ENCODE data around the gene NRXN3. TPM values are rescaled to one million over a fixed set of nuclear protein-coding genes. Genes with fewer than 3 reads are reported as not detected.

Gene NRXN3
- total and polyA plus RNA-seq, 2 experiments from 2014 or later: 5.7 to 7.1 TPM

DNA sequence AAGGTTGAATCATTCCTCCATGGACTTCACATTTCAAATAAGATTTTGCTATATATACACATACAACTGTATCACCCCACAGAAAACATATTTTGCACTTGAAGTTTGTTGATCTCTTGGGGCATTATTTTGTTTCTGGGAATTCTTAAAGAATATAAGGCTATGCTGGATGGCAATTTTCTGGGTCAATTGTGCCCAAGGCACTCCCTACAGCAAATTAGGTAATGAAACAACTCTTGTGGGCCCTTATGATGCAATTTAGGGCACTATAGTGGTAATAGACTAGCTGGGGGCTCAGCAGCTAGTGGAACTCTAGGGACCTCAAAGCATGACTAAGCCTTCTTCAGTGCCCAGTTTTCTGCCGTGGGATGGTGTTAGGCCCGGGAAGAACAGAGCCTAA, 444.4 kb downstream of the NRXN3 start:
- no peak overlapping the region for H3K27ac ChIP-seq
- no peak for DNase-seq (ENCODE audit: low spot score)
- no peak overlapping the region for H2AFZ ChIP-seq
- H3K9me2 ChIP-seq (replicated peaks; ENCODE audit: insufficient read depth): no peaks in the 10 kb centered on the region
- H3K27me3 ChIP-seq: no peaks in the 10 kb centered on the region
- no peaks in the 10 kb centered on the region for H3K9me3 ChIP-seq (ENCODE audit: low read depth)
- no peaks in the 10 kb centered on the region for H4K20me1 ChIP-seq (ENCODE audit: insufficient read depth, poor library complexity, severe bottlenecking)
- WGBS (ENCODE audit: low lambda C conversion rate, missing lambda C conversion rate): 90% methylated on average over 2 of the region's 2 CpGs
- H3K36me3 ChIP-seq (replicated peaks; ENCODE audit: insufficient read depth, low read depth): no peaks in the 10 kb centered on the region
- H3K4me1 ChIP-seq (ENCODE audit: insufficient read depth): no peaks in the 10 kb centered on the region
- TF ChIP-seq, protein P1, sequence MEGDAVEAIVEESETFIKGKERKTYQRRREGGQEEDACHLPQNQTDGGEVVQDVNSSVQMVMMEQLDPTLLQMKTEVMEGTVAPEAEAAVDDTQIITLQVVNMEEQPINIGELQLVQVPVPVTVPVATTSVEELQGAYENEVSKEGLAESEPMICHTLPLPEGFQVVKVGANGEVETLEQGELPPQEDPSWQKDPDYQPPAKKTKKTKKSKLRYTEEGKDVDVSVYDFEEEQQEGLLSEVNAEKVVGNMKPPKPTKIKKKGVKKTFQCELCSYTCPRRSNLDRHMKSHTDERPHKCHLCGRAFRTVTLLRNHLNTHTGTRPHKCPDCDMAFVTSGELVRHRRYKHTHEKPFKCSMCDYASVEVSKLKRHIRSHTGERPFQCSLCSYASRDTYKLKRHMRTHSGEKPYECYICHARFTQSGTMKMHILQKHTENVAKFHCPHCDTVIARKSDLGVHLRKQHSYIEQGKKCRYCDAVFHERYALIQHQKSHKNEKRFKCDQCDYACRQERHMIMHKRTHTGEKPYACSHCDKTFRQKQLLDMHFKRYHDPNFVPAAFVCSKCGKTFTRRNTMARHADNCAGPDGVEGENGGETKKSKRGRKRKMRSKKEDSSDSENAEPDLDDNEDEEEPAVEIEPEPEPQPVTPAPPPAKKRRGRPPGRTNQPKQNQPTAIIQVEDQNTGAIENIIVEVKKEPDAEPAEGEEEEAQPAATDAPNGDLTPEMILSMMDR (IDR thresholded peaks at IDR 0.05; ENCODE audit: poor library complexity): no peak
- TF ChIP-seq EZH2 (IDR thresholded peaks at IDR 0.05; ENCODE audit: borderline replicate concordance) (no peak), EZH2phosphoT487 (IDR thresholded peaks at IDR 0.05; ENCODE audit: low read depth, severe bottlenecking, unreplicated experiment) (no peak)
- H3K4me2 ChIP-seq: no peak overlapping the region
- H3K4me3 ChIP-seq: no peak overlapping the region
- no peaks in the 10 kb centered on the region for H3K79me2 ChIP-seq

DNA sequence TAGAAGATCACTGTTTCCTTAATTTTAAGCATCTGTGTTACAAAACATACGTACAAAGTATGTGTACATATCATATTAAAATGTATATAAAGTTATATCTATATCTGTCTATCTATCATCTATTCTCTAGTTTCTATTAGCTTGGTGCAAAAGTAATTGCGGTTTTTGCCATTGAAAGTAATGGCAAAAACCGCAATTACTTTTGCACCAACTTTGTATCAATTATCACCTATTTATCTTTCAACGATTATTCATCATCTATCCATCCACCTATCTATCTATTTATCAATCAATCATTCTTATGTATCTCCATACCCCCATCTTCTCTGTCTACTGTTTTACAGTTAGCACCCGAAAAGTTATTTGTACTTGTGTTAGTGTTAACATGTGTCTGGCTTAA, 447.6 kb downstream of the NRXN3 start:
- WGBS (ENCODE audit: low lambda C conversion rate, missing lambda C conversion rate): 82% methylated on average over 5 of the region's 5 CpGs

DNA sequence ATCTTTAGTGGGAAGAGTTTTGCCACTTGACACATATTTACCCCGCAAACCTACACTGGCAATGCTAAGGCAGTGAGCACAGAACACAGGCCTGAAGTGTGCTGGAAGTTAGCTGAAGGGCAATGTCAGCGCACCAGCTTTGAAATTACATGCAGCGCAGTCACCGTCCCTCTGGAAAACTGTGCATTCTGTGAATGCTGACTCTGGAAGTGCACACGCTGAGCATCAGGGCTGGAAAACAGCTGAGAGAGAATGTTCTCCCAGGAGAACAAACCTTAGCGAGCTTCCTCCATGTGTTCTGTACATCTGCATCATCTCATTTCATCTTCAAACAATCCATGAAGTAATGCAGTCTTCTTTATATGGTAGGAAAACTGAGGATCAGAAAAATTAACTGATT, 448.2 kb downstream of the NRXN3 start:
- H3K79me2 ChIP-seq: no peaks in the 10 kb centered on the region
- peaks cover 4% of the 10 kb centered on the region for H3K27me3 ChIP-seq
- no peak overlapping the region for H3K4me2 ChIP-seq
- H2AFZ ChIP-seq: no peak overlapping the region
- TF ChIP-seq EZH2phosphoT487 (IDR thresholded peaks at IDR 0.05; ENCODE audit: low read depth, severe bottlenecking, unreplicated experiment) (no peak), EZH2 (IDR thresholded peaks at IDR 0.05; ENCODE audit: borderline replicate concordance) (no peak)
- TF ChIP-seq, protein P1 (IDR thresholded peaks at IDR 0.05; ENCODE audit: poor library complexity): no peak
- H3K9me2 ChIP-seq (replicated peaks; ENCODE audit: insufficient read depth): no peaks in the 10 kb centered on the region
- WGBS (ENCODE audit: low lambda C conversion rate, missing lambda C conversion rate): 94% methylated on average over 6 of the region's 6 CpGs
- no peak for DNase-seq (ENCODE audit: low spot score)
- no peaks in the 10 kb centered on the region for H3K36me3 ChIP-seq (replicated peaks; ENCODE audit: insufficient read depth, low read depth)
- H3K4me3 ChIP-seq: no peak overlapping the region
- no peaks in the 10 kb centered on the region for H4K20me1 ChIP-seq (ENCODE audit: insufficient read depth, poor library complexity, severe bottlenecking)
- no peak overlapping the region for H3K27ac ChIP-seq
- H3K9me3 ChIP-seq (ENCODE audit: low read depth): no peaks in the 10 kb centered on the region
- no peaks in the 10 kb centered on the region for H3K4me1 ChIP-seq (ENCODE audit: insufficient read depth)

More for the DNA sequence above, 447.6 kb downstream of the NRXN3 start:
- H4K20me1 ChIP-seq (ENCODE audit: insufficient read depth, poor library complexity, severe bottlenecking): no peaks in the 10 kb centered on the region
- H3K9me2 ChIP-seq (replicated peaks; ENCODE audit: insufficient read depth): no peaks in the 10 kb centered on the region
- H3K27me3 ChIP-seq: peaks cover 4% of the 10 kb centered on the region
- no peaks in the 10 kb centered on the region for H3K79me2 ChIP-seq
- H3K4me1 ChIP-seq (ENCODE audit: insufficient read depth): no peaks in the 10 kb centered on the region
- no peak overlapping the region for H3K4me3 ChIP-seq
- no peaks in the 10 kb centered on the region for H3K36me3 ChIP-seq (replicated peaks; ENCODE audit: insufficient read depth, low read depth)
- no peak overlapping the region for H3K4me2 ChIP-seq
- no peak overlapping the region for H3K27ac ChIP-seq
- no peak overlapping the region for H2AFZ ChIP-seq
- no peaks in the 10 kb centered on the region for H3K9me3 ChIP-seq (ENCODE audit: low read depth)
- no peak for TF ChIP-seq EZH2phosphoT487 (IDR thresholded peaks at IDR 0.05; ENCODE audit: low read depth, severe bottlenecking, unreplicated experiment)
- TF ChIP-seq, protein P1 (IDR thresholded peaks at IDR 0.05; ENCODE audit: poor library complexity): no peak
- TF ChIP-seq EZH2 (IDR thresholded peaks at IDR 0.05; ENCODE audit: borderline replicate concordance): no peak
- no peak for DNase-seq (ENCODE audit: low spot score)

DNA sequence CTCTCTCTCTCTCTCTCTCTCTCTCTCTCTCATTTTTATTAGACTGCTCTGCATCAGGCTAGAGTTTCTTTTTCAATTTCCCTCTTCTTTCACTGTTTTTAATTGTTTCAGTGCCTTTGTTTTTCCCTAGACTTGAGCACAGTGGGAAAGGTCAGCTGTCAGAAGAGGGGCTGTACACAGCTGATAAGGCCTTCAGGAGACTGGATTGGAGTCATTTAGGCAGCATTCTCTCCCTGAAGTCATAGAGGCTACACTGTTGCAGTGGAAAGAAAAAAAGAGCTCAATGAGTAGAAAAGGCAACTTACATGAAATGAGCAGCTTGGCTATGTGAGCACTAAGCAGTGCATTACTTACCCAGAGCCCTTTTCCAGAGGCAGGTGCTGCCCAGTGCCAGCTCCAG, 456.9 kb downstream of the NRXN3 start:
- Histone ChIP-seq H3K27ac (no peak overlapping the region), H3K9me3 (ENCODE audit: low read depth) (no peaks in the 10 kb centered on the region), H3K4me3 (no peak overlapping the region), H3K79me2 (no peaks in the 10 kb centered on the region), H3K36me3 (replicated peaks; ENCODE audit: insufficient read depth, low read depth) (no peaks in the 10 kb centered on the region), H4K20me1 (ENCODE audit: insufficient read depth, poor library complexity, severe bottlenecking) (no peaks in the 10 kb centered on the region), H3K27me3 (no peaks in the 10 kb centered on the region), H3K9me2 (replicated peaks; ENCODE audit: insufficient read depth) (no peaks in the 10 kb centered on the region), H3K4me1 (ENCODE audit: insufficient read depth) (no peaks in the 10 kb centered on the region), H3K4me2 (no peak overlapping the region), H2AFZ (no peak overlapping the region)
- TF ChIP-seq, protein P1 (IDR thresholded peaks at IDR 0.05; ENCODE audit: poor library complexity): no peak
- TF ChIP-seq EZH2 (IDR thresholded peaks at IDR 0.05; ENCODE audit: borderline replicate concordance): no peak
- TF ChIP-seq EZH2phosphoT487 (IDR thresholded peaks at IDR 0.05; ENCODE audit: low read depth, severe bottlenecking, unreplicated experiment): no peak
- DNase-seq (ENCODE audit: low spot score): no peak
